GM19238 (cell line): ENCODE results near the gene FARSA.
"Not testable (repeated sequence)": the region's sequence is repeated elsewhere in the genome, so short reads cannot be mapped to it uniquely, and the experiment has no call there.

Experiments
- DNase-seq: peaks from one replicate; pipeline ENCODE4 v3.0.0; 2011; ENCODE audit warnings: low spot score; ENCODE audit not compliant: insufficient read length

Gene FARSA

GRCh38 chr19:12933287-12934072 is at the start of gene FARSA:
FARSA (minus strand) TSS chr19:12933711; CDS start chr19:12933696, 15 bp downstream.
- DNase-seq: peak; percentile 87

- no peak for DNase-seq
Observed at GRCh38 chr19:12983091-12983490, 49.6 kb upstream of the FARSA start.

GRCh38 chr19:12982648-12983047 is 49.1 kb upstream of the FARSA start:
- no peak for DNase-seq

GRCh38 chr19:12979974-12980373 is 46.5 kb upstream of the FARSA start:
- no peak for DNase-seq

GRCh38 chr19:12976109-12976508 is 42.6 kb upstream of the FARSA start:
- not testable (repeated sequence) for DNase-seq

- DNase-seq: no peak
Observed at GRCh38 chr19:12975221-12975741, 41.8 kb upstream of the FARSA start.

- DNase-seq: no peak
Observed at GRCh38 chr19:12974301-12975220, 41.0 kb upstream of the FARSA start.

- DNase-seq: no peak
Observed at GRCh38 chr19:12973236-12973635, 39.7 kb upstream of the FARSA start.

- no peak for DNase-seq
Observed at GRCh38 chr19:12970070-12970820, 36.7 kb upstream of the FARSA start.

GRCh38 chr19:12969292-12969988 is 35.9 kb upstream of the FARSA start, which contains the start of gene DAND5:
DAND5 (plus strand) TSS chr19:12969576; CDS start chr19:12969661, 85 bp downstream.
- DNase-seq: no peak

- DNase-seq: no peak
Observed at GRCh38 chr19:12967907-12968306, 34.4 kb upstream of the FARSA start.

GRCh38 chr19:12965812-12966135 is 32.3 kb upstream of the FARSA start:
- no peak for DNase-seq

- DNase-seq: peak; percentile 84
Observed at GRCh38 chr19:12965017-12965811, 31.7 kb upstream of the FARSA start.

GRCh38 chr19:12959481-12959880 is 26.0 kb upstream of the FARSA start:
- no peak for DNase-seq

GRCh38 chr19:12957389-12957952 is 24.0 kb upstream of the FARSA start:
- not testable (repeated sequence) for DNase-seq

- peak; percentile 81 for DNase-seq
Observed at GRCh38 chr19:12956446-12957388, 23.2 kb upstream of the FARSA start, which contains the start of gene GADD45GIP1. GADD45GIP1 (minus strand) TSS chr19:12957223; CDS start chr19:12957212, 11 bp downstream.

- no peak for DNase-seq
Observed at GRCh38 chr19:12955996-12956395, 22.5 kb upstream of the FARSA start.

GRCh38 chr19:12955575-12955974 is 22.1 kb upstream of the FARSA start:
- DNase-seq: not testable (repeated sequence)
